ENCODE results near the gene TRIP6. TPM values are rescaled to one million over a fixed set of nuclear protein-coding genes. Genes with fewer than 3 reads are reported as not detected.

Gene TRIP6
- total RNA-seq, 1 experiment from 2014 or later: 140 TPM

GRCh38 chr7:100878013-100878412 lies 10.8 kb downstream of the TRIP6 start:
- ChIA-PET CTCF (no interaction called here), POLR2A (no interaction called here)
- H3K27me3 Mint-ChIP-seq (ENCODE audit: low read depth): no peaks in the 10 kb centered on the region
- no peaks in the 10 kb centered on the region for H3K9me3 Mint-ChIP-seq
- TF ChIP-seq ATF2 (CRISPR knock-in tag; IDR thresholded peaks at IDR 0.05; ENCODE audit: borderline replicate concordance, low read depth) (no peak), MXD4 (CRISPR knock-in tag; IDR thresholded peaks at IDR 0.05; ENCODE audit: borderline replicate concordance) (no peak), FOXP4 (CRISPR knock-in tag; IDR thresholded peaks at IDR 0.05) (no peak), CREB1 (CRISPR knock-in tag; IDR thresholded peaks at IDR 0.05) (no peak), NR1H2 (CRISPR knock-in tag; IDR thresholded peaks at IDR 0.05) (no peak), RORB (CRISPR knock-in tag; IDR thresholded peaks at IDR 0.05) (no peak), PRRX2 (CRISPR knock-in tag; IDR thresholded peaks at IDR 0.05) (no peak)
- no peak for DNase-seq (ENCODE audit: low spot score)
- H3K4me3 Mint-ChIP-seq: no peak overlapping the region
- no peak overlapping the region; the same call in 1 of the 2 replicates for H3K27ac Mint-ChIP-seq
- no peak for ATAC-seq
- peaks cover 21% of the 10 kb centered on the region for H3K4me1 Mint-ChIP-seq
- H3K36me3 Mint-ChIP-seq: peaks cover 83% of the 10 kb centered on the region

GRCh38 chr7:100878685-100879084 lies 11.5 kb downstream of the TRIP6 start:
- Mint-ChIP-seq H3K27ac (peak overlapping the region; percentile 54; the same call in 1 of the 2 replicates), H3K4me3 (no peak overlapping the region), H3K27me3 (ENCODE audit: low read depth) (no peaks in the 10 kb centered on the region), H3K36me3 (peaks cover 83% of the 10 kb centered on the region), H3K4me1 (peaks cover 25% of the 10 kb centered on the region), H3K9me3 (no peaks in the 10 kb centered on the region)
- POLR2A ChIA-PET: no interaction called here
- TF ChIP-seq STAT6 (CRISPR knock-in tag; conservative IDR thresholded peaks at IDR 0.05; ENCODE audit: low read depth) (no peak), ZMAT4 (CRISPR knock-in tag; IDR thresholded peaks at IDR 0.05) (no peak), ZNF121 (CRISPR knock-in tag; IDR thresholded peaks at IDR 0.05) (peak; percentile 38; the same call in 1 of the 2 replicates), ZNF671 (CRISPR knock-in tag; IDR thresholded peaks at IDR 0.05) (no peak), MYBL2 (CRISPR knock-in tag; IDR thresholded peaks at IDR 0.05) (no peak), JUN (CRISPR knock-in tag; IDR thresholded peaks at IDR 0.05) (no peak)
- no peak for DNase-seq (ENCODE audit: low spot score)
- CTCF ChIA-PET: no interaction called here
- no peak for ATAC-seq

- peaks cover 82% of the 10 kb centered on the region for H3K36me3 Mint-ChIP-seq
- ATAC-seq: no peak
- DNase-seq (ENCODE audit: low spot score): no peak
- peak overlapping the region; percentile 52 for H3K27ac Mint-ChIP-seq
- no peaks in the 10 kb centered on the region for H3K27me3 Mint-ChIP-seq (ENCODE audit: low read depth)
- POLR2A ChIA-PET: interaction anchor here (1.1 kb wide), 1 partner anchor 43 kb away, joined by 3 read pairs; no protein-coding TSS in a partner anchor
- no peak overlapping the region for H3K4me3 Mint-ChIP-seq
- H3K9me3 Mint-ChIP-seq: no peaks in the 10 kb centered on the region
- no peak for TF ChIP-seq ZBTB43 (CRISPR knock-in tag; IDR thresholded peaks at IDR 0.05)
- H3K4me1 Mint-ChIP-seq: peaks cover 20% of the 10 kb centered on the region
- CTCF ChIA-PET: no interaction called here
Observed at GRCh38 chr7:100879685-100880261, 12.6 kb downstream of the TRIP6 start.
